AG04450 (cell line): ENCODE measurements around the gene GAD1. TPM values are rescaled to one million over a fixed set of nuclear protein-coding genes. Genes with fewer than 3 reads are reported as not detected.

ENCODE experiments used
- CTCF ChIA-PET: fragments of 300-600, 350-600 bp; formaldehyde crosslinking; extraction: SDS; loops from one replicate; lab custom pipeline; 2022; ENCODE audit warnings: antibody characterized with exemption, inconsistent platforms; lab: Charles Lee
- POLR2A ChIA-PET: fragments of 350-600 bp; formaldehyde crosslinking; extraction: SDS; loops from one replicate; lab custom pipeline; 2021; ENCODE audit warnings: antibody characterized with exemption, inconsistent platforms; lab: Yijun Ruan, JAX
- DNase-seq: peaks from one replicate; pipeline ENCODE4 v3.0.0-alpha.2; 2011; ENCODE audit warnings: low read depth, low spot score
- H3K27ac ChIP-seq: one replicate; pipeline ENCODE4 v1.5.1; 2012; ENCODE audit warnings: low read depth, low read length, control low read depth
- H3K27me3 ChIP-seq: one replicate; pipeline ENCODE4 v1.6.0; 2012; ENCODE audit warnings: low read length; ENCODE audit not compliant: control insufficient read depth, insufficient read depth
- H3K4me3 ChIP-seq: 2 replicates; pipeline ENCODE4 v1.5.1; 2011; ENCODE audit warnings: mild to moderate bottlenecking, low read depth, low read length, control low read depth
- H3K9me3 ChIP-seq: 2 replicates; pipeline ENCODE4 v1.5.1; 2012; ENCODE audit warnings: low read length; ENCODE audit not compliant: control insufficient read depth, insufficient read depth
- CTCF ChIP-seq: IDR thresholded peaks from 2 replicates; pipeline ENCODE4 v1.5.1; 2011; ENCODE audit warnings: low read depth, low read length, control low read depth, inconsistent platforms
- polyA plus RNA-seq: library from polyadenylated mRNA; depleted of rRNA; stranded (reverse); fragments of >200 nt; gene quantifications from 2 replicates; pipeline ENCODE4 v1.2.3, GENCODE V29; 2011

GAD1 gene
- polyA plus RNA-seq, 1 experiment = not detected

GRCh38 chr2:170869036-170869435 lies 52.3 kb downstream of the GAD1 start:
- CTCF ChIA-PET = no interaction called here
- no peak for TF ChIP-seq CTCF
- Histone ChIP-seq H3K27ac (no peak overlapping the region), H3K9me3 (no peaks in the 10 kb centered on the region), H3K27me3 (peaks cover 5% of the 10 kb centered on the region), H3K4me3 (no peak overlapping the region)
- DNase-seq = no peak
- POLR2A ChIA-PET = no interaction called here

- TF ChIP-seq CTCF = no peak
- H3K4me3 ChIP-seq = no peak overlapping the region
- ChIA-PET POLR2A (no interaction called here), CTCF (no interaction called here)
- peaks cover 5% of the 10 kb centered on the region for H3K27me3 ChIP-seq
- no peaks in the 10 kb centered on the region for H3K9me3 ChIP-seq
- no peak overlapping the region for H3K27ac ChIP-seq
- DNase-seq = no peak
Observed at GRCh38 chr2:170869461-170869860, 52.8 kb downstream of the GAD1 start.

- Histone ChIP-seq H3K27me3 (peaks cover 5% of the 10 kb centered on the region), H3K9me3 (no peaks in the 10 kb centered on the region), H3K27ac (no peak overlapping the region), H3K4me3 (peak overlapping the region; percentile 31)
- TF ChIP-seq CTCF = peak; percentile 97
- POLR2A ChIA-PET = no interaction called here
- DNase-seq = peak; percentile 26
- CTCF ChIA-PET = interaction anchor here (0.6 to 3.8 kb wide), 34 partner anchors 8 to 1393 kb away, joined by 3 to 34 read pairs (median 3); partner anchors contain the start of genes GAD1 and GORASP2
Observed at GRCh38 chr2:170873035-170873692, 56.5 kb downstream of the GAD1 start.

- Histone ChIP-seq H3K9me3 (no peaks in the 10 kb centered on the region), H3K27ac (no peak overlapping the region), H3K27me3 (peaks cover 5% of the 10 kb centered on the region), H3K4me3 (no peak overlapping the region)
- ChIA-PET CTCF (interaction anchor here (0.8 to 1.4 kb wide), 3 partner anchors 469 to 645 kb away, joined by 3 read pairs; no protein-coding TSS in a partner anchor), POLR2A (no interaction called here)
- no peak for TF ChIP-seq CTCF
- DNase-seq = no peak
Observed at GRCh38 chr2:170878066-170878465, 61.4 kb downstream of the GAD1 start.

GRCh38 chr2:170878505-170878904 lies 61.8 kb downstream of the GAD1 start:
- no peaks in the 10 kb centered on the region for H3K9me3 ChIP-seq
- H3K4me3 ChIP-seq = no peak overlapping the region
- TF ChIP-seq CTCF = no peak
- no peak overlapping the region for H3K27ac ChIP-seq
- H3K27me3 ChIP-seq = peaks cover 5% of the 10 kb centered on the region
- ChIA-PET POLR2A (no interaction called here), CTCF (interaction anchor here (0.8 to 1.4 kb wide), 2 partner anchors 469 to 515 kb away, joined by 3 read pairs; no protein-coding TSS in a partner anchor)
- no peak for DNase-seq
